ENCODE results near the gene KPNA4.
"Not testable (repeated sequence)": the region's sequence is repeated elsewhere in the genome, so short reads cannot be mapped to it uniquely, and the experiment has no call there.

The KPNA4 gene

DNA sequence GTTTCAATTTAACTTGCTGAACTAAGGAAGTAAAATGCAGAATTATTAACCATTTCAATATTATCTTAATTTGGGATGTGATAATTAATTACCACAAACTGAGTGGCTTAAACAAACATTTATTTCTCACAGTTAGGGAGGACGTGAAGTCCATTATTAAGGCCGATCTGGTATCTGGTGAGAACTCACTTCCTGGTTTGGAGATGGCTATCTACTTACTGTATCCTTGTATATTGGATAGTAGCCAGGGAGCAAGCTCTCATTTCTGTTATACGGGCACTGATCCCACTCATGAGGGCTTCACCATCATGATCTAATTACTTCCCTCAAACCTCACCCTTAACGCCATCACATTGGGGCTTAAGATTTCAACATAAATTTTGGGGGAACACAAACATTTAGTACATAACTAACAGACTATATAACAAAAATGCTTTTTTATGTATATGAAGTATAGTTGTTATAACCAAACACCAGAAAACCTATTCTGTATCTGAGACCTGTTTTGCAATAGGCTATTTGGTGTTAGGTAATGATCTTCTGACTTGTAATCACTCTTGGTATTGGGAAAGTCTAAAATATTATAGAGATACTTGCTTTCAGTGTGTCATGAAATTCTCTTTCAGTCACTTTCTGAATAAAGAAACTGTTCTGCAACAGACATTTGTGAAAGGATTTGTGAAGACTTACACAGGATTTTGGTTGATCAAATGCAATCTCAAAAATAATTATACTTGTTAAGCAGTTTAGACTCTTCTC lies 4.7 kb upstream of the KPNA4 start:
- no peak for DNase-seq

GRCh38 chr3:160568989-160569388 lies 3.6 kb upstream of the KPNA4 start:
- DNase-seq: no peak

- no peak for DNase-seq
Observed at GRCh38 chr3:160567774-160568173, 2.4 kb upstream of the KPNA4 start.

DNA sequence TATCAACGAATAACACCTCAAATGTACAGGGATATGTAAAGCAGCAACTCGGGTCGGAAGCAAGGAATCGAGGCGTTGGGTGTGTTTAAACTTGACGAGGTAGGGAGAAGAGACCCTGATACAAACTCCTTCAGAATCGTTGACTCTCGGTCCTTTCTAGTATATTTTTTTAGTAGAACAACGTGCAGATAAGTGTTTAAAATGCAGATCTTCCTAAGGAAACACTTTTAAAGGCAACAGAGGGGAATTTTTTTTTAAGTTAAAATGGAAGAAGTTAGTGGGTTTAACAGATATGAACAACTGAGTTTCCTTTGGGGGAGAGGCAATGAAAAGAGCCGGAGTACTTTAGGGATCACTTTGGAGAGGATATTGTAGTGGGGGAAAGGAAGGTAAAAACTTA lies 1.1 kb upstream of the KPNA4 start:
- no peak for DNase-seq

DNA sequence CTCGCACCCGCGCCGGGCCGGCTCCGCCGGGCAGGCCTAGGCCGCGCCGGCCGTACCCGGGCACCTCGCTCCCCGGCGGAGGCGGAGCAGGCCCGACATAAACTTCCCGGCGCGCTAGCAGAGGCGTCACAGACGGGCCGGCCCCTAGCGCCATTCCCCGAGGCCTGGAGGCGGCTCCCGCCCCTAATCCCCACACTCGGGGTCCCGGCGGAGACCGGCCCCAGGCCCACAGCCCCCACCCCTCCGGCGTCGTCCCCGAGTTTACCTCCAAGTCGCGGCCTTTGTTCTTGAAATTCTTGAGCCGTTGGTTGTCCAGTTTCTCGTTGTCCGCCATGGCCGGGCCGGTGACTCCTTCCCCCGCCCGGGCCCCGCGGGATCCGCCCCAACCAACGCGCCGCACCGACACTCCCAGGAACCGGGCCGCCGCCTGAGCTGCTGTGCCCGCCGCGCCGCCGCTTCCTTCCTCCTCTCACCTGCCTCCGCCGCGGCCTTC lies 376 bp downstream of the KPNA4 start:
- peak; percentile 64 for DNase-seq

GRCh38 chr3:160564258-160564911 lies 986 bp downstream of the KPNA4 start:
- peak; percentile 31 for DNase-seq

DNA sequence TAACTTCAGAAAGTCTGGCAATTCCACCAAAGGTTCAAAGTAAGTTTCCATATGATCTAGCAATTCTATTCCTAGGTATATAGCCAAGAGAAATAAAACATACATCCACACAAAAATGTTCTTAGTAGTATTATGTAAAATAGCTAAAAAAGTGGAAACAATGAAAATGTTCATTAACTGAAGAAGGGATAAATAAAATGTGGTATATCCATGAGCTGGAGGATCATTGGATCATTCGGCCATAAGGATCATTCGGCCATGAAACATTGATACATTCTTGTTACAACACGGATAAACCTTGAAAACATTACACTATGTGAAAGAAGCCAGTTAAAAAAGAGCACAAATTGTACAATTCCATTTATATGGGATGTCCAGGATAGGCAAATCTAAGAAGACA lies 2.4 kb downstream of the KPNA4 start:
- DNase-seq: no peak

- no peak for DNase-seq
Observed at GRCh38 chr3:160557571-160557970, 7.8 kb downstream of the KPNA4 start.

- DNase-seq: no peak
Observed at GRCh38 chr3:160556141-160556540, 9.2 kb downstream of the KPNA4 start.

DNA sequence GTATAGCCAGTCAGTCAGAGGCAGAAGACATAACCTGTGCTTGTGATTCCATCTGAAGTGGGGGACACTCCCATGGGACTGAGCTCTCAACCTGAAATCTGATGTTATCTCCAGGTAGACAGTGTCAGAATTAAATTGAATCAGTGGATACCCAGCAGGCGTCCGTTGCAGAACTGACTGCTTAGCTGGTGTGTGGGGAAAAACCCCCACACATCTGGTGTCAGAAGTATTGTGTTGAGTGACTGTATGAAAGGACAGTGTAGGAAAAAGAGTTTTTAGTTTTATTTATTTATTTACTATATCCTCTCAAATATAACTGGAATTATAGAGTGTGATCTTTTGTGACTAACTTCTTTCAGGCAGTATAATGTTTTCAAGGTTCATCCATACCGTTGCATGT lies 10.4 kb downstream of the KPNA4 start:
- DNase-seq: no peak

DNA sequence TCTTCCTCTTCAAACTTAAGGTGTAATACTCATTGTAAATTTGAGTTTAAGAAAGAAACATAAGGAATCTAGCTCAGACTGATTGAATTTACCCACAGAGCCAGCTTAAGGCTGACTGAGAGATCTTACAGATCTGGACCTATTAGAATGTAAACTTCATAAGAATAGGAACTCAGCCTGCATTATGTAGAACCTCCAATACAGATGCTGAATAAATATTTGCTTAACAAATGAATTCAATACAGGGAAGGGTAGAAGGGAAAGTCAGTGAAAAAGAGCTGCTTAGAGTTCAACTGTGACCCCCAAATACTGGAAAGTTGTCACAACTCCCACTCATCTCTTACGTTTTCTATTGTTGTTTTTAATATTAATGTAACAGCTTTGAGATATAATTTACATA lies 11.5 kb downstream of the KPNA4 start:
- DNase-seq: no peak

- DNase-seq: no peak
Observed at GRCh38 chr3:160546727-160547126, 18.6 kb downstream of the KPNA4 start.

DNA sequence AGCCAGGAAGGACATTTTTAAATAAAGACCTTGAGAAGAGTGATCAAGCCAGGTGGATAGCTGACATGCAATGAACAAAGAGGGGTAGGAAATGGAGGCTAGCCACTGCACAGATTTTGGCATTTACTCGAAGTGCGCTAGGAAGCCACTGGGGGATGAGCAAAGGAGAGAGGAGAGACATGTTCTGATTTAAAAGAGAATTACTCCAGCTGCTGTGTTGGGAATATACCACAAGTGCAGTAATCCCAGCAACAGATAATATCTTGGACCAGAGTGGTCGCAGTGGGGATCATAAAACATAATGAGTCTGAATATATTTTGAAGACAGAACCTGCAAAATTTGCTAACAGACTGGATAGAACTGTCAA lies 19.9 kb downstream of the KPNA4 start:
- DNase-seq: no peak

DNA sequence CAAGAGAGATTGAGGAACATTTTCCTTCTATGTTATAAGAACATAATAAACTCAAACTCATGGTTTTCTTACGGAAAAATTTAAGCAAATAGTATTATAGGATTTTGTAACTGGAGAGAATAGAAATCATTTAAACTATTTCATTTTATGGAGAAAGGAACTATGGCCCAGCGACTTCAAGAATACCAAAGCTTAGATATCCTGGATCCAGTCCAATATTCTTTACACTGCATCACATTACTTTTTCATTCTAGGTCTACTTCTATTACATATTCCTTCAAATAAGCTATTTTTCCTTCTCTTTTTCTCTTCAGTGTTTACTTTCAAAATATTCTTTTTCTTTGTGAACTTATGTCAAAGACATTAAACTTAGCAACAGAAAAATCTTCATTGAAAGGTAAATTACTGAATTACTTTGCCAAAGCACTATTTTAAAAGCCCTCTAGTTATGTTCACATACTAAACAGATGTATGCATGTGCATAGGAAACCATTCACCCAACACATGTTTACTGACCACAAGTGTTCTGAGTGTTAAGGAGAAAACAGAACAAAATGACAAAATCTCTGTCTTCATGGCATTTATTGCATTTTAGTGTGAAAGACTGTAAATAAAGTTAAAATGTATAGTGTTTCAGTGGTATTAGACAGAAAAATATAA lies 20.4 kb downstream of the KPNA4 start:
- no peak for DNase-seq

- DNase-seq: no peak
Observed at GRCh38 chr3:160540551-160540950, 24.8 kb downstream of the KPNA4 start.

DNA sequence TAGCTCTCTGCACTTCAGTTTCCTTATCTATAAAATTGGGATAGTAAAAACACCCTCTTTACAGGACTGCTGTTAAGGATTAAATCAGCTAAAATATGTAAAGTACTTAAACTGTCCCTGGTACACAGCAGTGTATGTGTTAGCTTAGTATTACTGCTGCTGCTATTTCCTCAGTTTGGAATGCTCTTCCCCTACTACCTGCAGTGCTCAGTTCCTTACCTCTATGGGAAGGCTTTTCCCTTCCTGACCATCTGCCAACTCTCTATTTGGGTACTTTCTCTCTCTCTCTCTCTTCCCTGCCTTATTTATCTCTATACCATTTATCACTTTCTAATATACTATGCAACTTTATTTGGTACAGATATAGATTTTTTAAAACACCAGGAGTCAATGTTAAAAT lies 26.5 kb downstream of the KPNA4 start:
- DNase-seq: no peak

DNA sequence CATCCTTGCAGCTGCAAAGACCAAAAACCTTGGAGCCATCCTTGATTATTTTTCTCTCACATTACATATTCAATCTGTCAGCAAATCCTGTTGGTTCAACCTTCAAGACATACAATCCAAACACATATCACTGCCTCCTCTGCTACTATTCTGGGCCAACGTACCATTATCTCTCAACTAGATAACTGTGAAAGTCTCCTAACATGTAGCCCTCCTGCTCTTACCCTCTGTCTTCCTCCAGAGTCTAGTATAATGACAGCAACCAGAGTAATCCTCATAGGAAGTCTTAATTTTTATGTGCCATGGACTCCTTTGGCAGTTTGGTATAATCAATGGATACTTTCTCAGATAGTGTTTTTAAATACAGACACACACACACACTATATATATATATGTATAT lies 27.6 kb downstream of the KPNA4 start:
- DNase-seq: no peak

DNA sequence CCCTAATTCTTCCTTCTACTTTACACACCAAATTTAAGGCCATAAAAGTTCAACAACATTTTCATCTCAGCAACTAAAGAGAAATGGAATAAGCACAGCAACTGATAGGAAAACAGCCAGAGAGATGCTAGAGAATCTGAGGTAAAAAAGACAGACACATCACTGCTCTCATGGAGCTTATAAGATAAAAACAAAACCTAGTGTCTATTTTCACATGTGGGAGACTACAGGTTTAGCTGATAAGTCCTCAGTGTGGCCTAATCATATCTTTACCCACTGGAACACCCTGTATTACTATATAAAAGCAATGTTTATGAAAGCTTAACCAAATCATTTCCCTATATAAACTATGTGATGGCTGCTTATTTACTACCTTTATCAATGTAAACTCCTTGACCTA lies 33.0 kb downstream of the KPNA4 start:
- no peak for DNase-seq

GRCh38 chr3:160531311-160531710 lies 34.1 kb downstream of the KPNA4 start:
- DNase-seq: no peak

DNA sequence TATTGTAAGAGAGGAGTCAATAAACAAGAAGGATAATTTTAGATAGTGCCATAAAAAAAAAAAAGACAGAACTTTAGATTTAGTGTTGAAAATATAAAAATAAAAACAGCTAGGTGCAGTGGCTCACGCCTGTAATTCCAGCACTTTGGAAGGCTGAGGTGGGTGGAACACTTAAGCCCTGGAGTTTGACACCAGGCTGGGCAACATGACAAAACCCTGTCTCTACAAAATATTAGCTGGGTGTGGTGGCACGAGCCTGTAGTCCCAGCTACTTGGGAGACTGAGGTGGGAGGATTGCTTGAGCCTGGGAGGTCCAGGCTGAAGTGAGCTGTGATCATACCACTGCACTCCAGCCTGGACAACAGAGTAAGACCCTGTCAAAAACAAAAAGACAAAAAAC lies 49.0 kb downstream of the KPNA4 start:
- not testable (repeated sequence) for DNase-seq

DNA sequence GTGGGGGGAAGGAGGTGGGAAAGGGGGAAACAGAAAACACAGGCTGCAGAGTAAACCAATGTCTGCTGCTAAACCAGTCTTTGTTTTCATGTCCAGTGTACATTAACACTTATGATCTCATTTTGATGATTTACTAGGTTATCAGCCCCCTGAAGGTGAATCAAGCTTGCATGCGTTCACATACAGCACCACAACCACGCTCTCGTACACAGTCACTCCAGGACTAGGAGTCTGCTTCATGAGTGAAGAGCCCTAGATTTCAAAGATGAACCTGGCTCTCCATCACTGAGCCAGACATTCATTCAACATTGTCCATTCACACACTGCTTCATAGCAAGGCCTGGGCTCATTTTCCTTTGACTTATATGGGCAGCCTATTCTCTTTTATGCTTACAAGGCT lies 64.0 kb downstream of the KPNA4 start:
- no peak for DNase-seq

DNA sequence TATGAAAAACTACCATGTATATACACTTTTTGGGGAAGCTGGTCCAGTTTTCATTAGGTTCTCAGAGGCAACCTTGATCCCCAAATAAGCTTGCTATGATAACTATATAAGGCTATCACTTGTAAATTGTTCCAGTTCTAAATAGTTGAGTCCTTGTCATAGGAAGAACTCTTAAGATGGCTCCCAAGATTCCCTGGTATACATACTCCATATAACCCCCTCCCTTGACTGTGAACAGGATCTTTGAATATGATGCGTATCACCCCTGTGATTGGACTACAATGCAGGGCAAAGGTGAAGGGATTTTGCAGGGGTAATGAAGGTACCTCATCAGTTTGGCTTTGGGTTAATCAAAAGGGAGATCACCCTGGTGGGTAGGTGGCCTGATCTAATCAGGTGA lies 67.2 kb downstream of the KPNA4 start:
- no peak for DNase-seq

DNA sequence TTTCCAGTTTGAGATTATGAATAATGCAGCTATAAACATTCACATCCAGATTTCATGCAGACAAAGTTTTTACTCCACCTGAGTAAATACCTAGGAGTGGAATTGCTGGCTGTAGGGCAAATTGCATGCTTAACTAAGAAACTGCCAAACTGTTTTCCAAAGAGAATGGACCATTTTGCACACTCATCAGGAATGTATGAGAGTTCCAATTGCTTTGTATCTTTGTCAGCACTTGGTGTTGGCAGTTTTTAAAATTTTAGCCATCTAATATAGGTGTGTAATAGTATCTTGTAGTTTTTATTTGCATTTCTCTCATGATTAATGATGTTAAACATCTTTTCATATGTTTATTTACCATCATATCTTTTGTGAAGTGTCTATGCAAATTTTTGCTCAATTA lies 75.2 kb downstream of the KPNA4 start:
- no peak for DNase-seq

DNA sequence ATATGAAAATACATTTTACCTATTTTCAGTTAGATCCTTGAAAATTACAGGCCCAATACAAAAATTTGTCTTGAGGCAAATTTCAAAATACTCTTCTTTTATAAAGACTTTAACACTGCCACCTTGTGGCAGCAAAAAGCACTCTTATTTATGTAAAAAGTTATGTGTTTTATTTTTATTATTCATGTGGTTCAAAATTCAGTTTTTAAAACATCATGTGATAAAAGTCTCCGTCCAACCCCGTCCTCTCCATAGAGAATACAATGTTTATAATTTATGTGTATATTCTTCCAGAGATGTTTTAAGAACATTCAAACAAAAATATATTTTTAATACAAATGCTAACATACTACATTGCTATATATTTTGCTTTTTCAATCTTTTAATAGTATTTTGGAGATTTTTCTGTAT lies 78.9 kb downstream of the KPNA4 start:
- DNase-seq: peak; percentile 31
